GM19328 (cell line): ENCODE data around the gene KLHL17.
A peak's percentile ranks its signal among the peaks of the same experiment; 100 is the strongest.
"Not testable (repeated sequence)": the region's sequence is repeated elsewhere in the genome, so short reads cannot be mapped to it uniquely, and the experiment has no call there.

Source experiments
- ATAC-seq: cut with Tn5 transposase; IDR thresholded peaks from one replicate; pipeline ENCODE4 v1.9.1; 2021; ENCODE audit warnings: mild to moderate bottlenecking, moderate library complexity; ENCODE audit not compliant: unreplicated experiment

KLHL17 gene

DNA sequence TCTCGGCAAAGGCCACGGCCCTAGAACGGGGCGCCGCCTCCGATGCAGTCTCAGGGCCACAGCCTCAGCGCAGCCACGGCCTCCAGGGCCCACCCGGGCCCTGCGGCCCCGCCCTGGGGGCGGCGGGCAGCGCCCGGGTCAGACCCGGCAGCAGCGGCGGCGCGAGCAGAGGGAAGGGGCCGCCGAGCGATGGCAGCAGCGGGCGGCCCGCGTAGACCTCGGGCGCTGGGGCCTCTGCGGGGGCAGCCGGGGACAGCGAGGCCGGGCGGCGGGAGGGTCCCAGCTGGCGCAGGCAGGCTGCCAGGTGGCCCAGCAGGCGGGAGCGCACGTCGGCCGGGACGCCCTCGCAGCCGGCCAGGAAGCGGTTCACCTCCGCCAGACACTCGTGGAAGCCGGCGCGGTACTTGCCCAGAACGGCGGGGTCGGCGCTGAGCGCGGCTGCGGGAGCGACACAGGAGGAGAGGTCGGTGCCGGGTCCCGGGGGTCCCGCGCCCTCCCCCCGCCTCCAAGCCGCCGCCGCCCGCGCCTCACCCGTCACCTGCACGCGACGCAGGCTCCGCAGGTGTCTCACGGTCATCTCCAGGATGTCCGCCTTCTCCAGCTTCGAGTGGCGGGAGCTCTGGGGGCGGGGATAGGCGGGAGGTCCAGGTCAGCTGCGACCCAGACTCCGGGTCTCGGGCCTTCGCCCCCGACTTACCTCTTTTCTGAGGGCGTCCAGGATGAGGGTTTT lies 38.8 kb downstream of the KLHL17 start:
- ATAC-seq, result no peak

DNA sequence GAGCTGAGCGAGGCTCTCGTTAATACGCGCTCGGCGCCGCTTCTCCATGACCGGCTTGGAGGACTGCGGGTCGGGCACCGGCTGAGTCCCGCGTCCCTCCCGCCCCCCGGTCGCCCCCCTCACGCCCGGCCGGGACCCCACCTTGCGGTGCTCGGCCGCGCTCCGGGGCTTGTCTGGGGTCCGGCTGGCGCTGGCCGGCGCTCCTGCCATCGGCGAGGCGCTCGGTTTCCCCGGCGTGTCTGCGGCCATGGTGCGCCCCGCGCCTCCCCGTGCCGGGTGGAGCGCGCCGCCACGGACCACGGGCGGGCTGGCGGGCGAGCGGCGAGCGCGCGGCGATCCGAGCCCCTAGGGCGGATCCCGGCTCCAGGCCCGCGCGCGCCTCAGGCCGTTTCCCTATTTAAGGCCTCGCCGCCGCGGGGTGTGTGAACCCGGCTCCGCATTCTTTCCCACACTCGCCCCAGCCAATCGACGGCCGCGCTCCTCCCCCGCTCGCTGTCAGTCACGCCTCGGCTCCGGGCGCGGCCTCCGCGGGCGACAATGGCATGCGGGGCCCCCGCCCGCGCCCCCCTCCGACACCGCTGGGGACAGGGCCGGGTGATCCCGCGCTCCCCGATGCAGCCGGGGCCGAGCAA lies 39.5 kb downstream of the KLHL17 start, which contains the start of gene HES4:
TSS of gene HES4 (minus strand) at position 373 of the 632 bp plus-strand sequence. CDS start at position 249, 124 bp downstream.
- no peak for ATAC-seq

GRCh38 chr1:1000357-1001056 lies 40.1 kb downstream of the KLHL17 start:
- no peak for ATAC-seq

- no peak for ATAC-seq
These were observed 40.8 kb downstream of the KLHL17 start for GRCh38 chr1:1001057-1001783.

DNA sequence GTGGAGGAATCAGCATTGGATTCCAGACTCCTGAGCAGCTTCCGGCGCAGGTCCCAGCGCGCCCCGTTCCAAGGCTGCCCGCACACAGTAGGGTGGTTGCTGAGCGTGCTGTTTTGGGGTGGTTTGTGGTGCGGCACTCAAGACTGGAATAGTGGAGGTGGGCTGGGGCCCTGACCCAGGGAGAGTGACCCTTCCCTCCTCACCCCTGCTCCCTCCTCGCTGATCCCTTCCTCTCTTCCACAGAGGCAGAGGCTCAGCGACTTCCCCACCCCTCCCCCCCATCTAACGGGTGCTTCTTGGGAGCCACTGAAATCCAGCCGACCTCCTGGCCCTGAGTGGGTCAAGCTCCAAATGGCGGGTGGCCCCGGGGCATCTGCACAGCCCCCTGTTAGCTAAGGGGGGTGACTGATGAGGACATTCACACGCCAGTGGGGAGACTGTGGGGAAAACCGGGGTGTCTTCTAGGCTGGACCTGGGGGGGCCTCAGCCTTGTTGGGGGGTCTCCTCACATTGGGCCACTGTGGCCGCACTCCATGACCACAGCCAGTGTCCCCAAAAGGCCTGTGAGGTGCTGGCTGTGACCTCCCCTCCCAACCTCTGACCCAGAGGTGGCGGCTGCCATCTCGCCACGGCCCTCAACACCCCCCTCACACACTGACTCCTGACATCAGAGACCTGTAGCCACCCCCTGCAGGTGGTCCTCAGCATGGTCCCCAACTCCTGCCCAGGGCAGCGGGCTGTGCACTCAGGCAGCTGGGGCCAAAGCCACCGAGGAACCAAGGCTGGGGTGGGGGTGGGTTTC lies 43.4 kb downstream of the KLHL17 start:
- no peak for ATAC-seq

GRCh38 chr1:1004420-1004779 lies 44.0 kb downstream of the KLHL17 start:
- ATAC-seq, result no peak

GRCh38 chr1:1004780-1005697 lies 44.7 kb downstream of the KLHL17 start:
- ATAC-seq, result no peak

GRCh38 chr1:1005774-1006304 lies 45.5 kb downstream of the KLHL17 start:
- no peak for ATAC-seq

DNA sequence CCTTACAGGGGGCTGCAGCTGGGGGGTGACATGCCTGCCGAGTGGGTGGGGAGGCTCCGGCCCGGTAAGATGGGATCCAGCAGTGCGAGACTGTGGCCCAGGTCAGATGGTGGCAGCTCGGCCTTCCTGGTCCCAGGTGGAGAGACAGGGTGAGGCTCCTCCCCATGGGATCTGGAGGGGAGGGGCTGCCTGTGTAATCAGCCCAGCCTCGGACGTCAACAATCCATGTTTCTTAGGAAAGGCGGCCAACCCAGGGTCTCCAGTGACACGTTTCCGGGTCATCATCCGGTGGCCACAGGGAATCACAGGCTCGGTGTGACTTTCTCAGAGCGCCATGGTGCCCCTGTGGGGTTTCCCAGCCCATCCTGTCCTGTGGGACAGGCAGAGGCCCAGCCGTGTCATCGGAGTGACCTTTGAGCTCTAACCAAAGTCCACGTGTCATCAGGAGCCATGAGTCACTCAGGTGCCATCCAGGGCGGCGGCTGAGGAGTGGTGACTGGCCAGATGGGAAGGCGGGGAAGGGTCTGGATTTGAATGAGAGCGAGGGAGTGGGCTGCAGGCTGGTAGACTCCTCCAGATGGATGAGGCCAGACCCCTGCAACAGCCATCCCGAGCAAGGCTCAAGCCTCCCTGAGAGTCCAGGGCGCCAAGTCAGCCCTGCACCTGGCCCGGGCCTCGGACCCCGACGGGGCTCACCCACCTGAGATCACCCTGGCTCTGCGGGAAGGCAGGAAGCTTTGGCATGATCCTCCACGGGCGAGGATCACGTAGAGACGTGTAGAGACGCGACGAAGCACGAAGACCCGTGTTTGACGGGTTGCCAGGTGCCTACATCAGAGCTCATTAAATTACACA lies 46.1 kb downstream of the KLHL17 start:
- ATAC-seq, result no peak

GRCh38 chr1:1010131-1010530 lies 49.7 kb downstream of the KLHL17 start:
- not testable (repeated sequence) for ATAC-seq

- ATAC-seq, result no peak
These were observed 51.1 kb downstream of the KLHL17 start for GRCh38 chr1:1011396-1011949.

- ATAC-seq, result not testable (repeated sequence)
These were observed 52.3 kb downstream of the KLHL17 start for GRCh38 chr1:1012736-1013104.

DNA sequence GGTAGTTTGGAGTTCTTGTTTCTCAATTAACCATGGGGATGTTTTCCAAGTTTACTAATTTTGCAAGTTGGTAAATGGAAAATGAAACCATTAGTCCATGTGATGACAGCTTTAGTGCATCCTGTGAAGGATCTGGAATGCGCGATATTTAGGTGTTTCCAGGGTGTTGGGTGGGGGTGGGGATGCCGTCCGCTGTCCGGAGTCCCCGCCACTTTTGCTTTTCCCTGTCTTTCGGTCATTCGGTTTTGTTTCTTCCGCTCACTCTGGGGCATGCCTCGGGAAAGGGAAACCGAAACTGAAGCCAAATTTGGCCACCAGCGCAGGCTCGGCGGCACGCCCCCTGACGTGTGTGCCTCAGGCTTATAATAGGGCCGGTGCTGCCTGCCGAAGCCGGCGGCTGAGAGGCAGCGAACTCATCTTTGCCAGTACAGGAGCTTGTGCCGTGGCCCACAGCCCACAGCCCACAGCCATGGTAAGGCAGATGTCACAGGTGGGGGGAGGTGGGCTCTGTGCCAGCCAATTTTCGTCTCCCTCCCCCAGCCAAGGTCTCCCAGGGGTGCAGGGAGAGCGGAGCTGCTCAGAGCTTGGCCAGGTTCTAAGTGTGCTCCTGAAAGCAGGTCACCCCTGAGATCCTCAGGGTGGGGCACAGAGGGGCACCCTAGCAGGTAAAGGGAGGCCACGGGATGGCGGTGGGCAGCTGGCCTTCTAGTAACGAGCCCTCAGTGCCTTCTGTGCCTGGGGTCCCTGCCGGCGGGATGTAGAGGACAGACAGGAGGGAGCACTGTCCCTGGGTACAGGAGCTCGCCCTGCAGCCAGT lies 52.9 kb downstream of the KLHL17 start, which contains the start of gene ISG15:
TSS of gene ISG15 (plus strand) at position 393 of the 817 bp plus-strand sequence. CDS start at position 470, 77 bp downstream.
- ATAC-seq, result peak; percentile 59

GRCh38 chr1:1013922-1014648 lies 53.7 kb downstream of the KLHL17 start:
- ATAC-seq, result no peak

- no peak for ATAC-seq
These were observed 54.7 kb downstream of the KLHL17 start for GRCh38 chr1:1014799-1015681.
